ENCODE measurements around the gene MAST1. TPM values are rescaled to one million over a fixed set of nuclear protein-coding genes. Genes with fewer than 3 reads are reported as not detected.
"Not testable (repeated sequence)": the region's sequence is repeated elsewhere in the genome, so short reads cannot be mapped to it uniquely, and the experiment has no call there.

Gene MAST1
- total and polyA plus RNA-seq, 2 donors from 2014 or later: 0.35 to 0.39 TPM

GRCh38 chr19:12797141-12797587 is 41.2 kb upstream of the MAST1 start:
- FAIRE-seq (no peak), DNase-seq (no peak)
- peaks cover 0 to 10% (median 2%) of the 10 kb centered on the region in 3 donors for H3K36me3 ChIP-seq (ENCODE audit: control insufficient read depth in 2 of 3, insufficient read depth in 3 of 3, low read length in 3 of 3)
- no peak overlapping the region for H3K27ac ChIP-seq (ENCODE audit: low read depth in 2 of 2, low read length in 2 of 2)
- no peak overlapping the region for H3K4me3 ChIP-seq (ENCODE audit: low read length in 3 of 3)
- H3K27me3 ChIP-seq (ENCODE audit: control insufficient read depth, insufficient read depth, low read length): no peaks in the 10 kb centered on the region
- no peaks in the 10 kb centered on the region for H3K9me3 ChIP-seq (ENCODE audit: control insufficient read depth in 2 of 3, insufficient read depth in 1 of 3, low read length in 3 of 3)
- TF ChIP-seq, protein P1, sequence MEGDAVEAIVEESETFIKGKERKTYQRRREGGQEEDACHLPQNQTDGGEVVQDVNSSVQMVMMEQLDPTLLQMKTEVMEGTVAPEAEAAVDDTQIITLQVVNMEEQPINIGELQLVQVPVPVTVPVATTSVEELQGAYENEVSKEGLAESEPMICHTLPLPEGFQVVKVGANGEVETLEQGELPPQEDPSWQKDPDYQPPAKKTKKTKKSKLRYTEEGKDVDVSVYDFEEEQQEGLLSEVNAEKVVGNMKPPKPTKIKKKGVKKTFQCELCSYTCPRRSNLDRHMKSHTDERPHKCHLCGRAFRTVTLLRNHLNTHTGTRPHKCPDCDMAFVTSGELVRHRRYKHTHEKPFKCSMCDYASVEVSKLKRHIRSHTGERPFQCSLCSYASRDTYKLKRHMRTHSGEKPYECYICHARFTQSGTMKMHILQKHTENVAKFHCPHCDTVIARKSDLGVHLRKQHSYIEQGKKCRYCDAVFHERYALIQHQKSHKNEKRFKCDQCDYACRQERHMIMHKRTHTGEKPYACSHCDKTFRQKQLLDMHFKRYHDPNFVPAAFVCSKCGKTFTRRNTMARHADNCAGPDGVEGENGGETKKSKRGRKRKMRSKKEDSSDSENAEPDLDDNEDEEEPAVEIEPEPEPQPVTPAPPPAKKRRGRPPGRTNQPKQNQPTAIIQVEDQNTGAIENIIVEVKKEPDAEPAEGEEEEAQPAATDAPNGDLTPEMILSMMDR (IDR thresholded peaks at IDR 0.05; ENCODE audit: borderline replicate concordance, extremely low read depth, insufficient read depth): no peak
- H3K4me1 ChIP-seq (ENCODE audit: control insufficient read depth in 2 of 3, insufficient read depth in 2 of 3, low read depth in 1 of 3, low read length in 3 of 3): peaks cover 0 to 20% (median 5%) of the 10 kb centered on the region in 3 donors
- intact Hi-C loops (cut with DNase I): loop anchor here (10.0 kb wide), 1 partner anchor 122 kb away; no protein-coding TSS in a partner anchor
- H3K9ac ChIP-seq (ENCODE audit: low read length in 3 of 3): no peak overlapping the region

DNA sequence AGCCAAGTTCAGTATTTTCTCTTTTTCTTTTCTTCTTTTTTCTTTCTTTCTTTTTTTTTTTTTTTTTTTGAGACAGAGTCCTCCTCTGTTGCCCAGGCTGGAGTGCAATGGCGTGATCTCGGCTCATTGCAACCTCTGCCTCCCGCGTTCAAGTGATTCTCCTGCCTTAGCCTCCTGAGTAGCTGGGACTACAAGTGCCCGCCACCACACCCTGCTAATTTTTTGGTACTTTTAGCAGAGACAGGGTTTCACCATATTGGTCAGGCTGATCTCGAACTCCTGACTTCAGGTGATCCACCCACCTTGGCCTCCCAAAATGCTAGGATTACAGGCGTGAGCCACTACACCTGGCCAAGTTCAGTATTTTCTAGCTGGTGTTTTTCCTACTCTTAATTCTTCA is 40.7 kb upstream of the MAST1 start:
- Histone ChIP-seq H3K36me3 (ENCODE audit: control insufficient read depth in 2 of 3, insufficient read depth in 3 of 3, low read length in 3 of 3) (peaks cover 0 to 10% (median 2%) of the 10 kb centered on the region in 3 donors), H3K4me1 (ENCODE audit: control insufficient read depth in 2 of 3, insufficient read depth in 2 of 3, low read depth in 1 of 3, low read length in 3 of 3) (peaks cover 0 to 23% (median 10%) of the 10 kb centered on the region in 3 donors)
- intact Hi-C loops (cut with DNase I): loop anchor here (10.0 kb wide), 1 partner anchor 123 kb away; no protein-coding TSS in a partner anchor
- DNase-seq; H3K27me3 ChIP-seq (ENCODE audit: control insufficient read depth, insufficient read depth, low read length); FAIRE-seq; H3K9ac ChIP-seq (ENCODE audit: low read length in 3 of 3); H3K9me3 ChIP-seq (ENCODE audit: control insufficient read depth in 2 of 3, insufficient read depth in 1 of 3, low read length in 3 of 3); H3K4me3 ChIP-seq (ENCODE audit: low read length in 3 of 3); H3K27ac ChIP-seq (ENCODE audit: low read depth in 2 of 2, low read length in 2 of 2): not testable (repeated sequence)

- Histone ChIP-seq H3K36me3 (ENCODE audit: control insufficient read depth in 2 of 3, insufficient read depth in 3 of 3, low read length in 3 of 3) (peaks cover 0 to 10% (median 2%) of the 10 kb centered on the region in 3 donors), H3K27ac (ENCODE audit: low read depth in 2 of 2, low read length in 2 of 2) (no peak overlapping the region), H3K9me3 (ENCODE audit: control insufficient read depth in 2 of 3, insufficient read depth in 1 of 3, low read length in 3 of 3) (no peaks in the 10 kb centered on the region), H3K4me3 (ENCODE audit: low read length in 3 of 3) (peak overlapping the region in 1 of 3 donors; percentile 93), H3K27me3 (ENCODE audit: control insufficient read depth, insufficient read depth, low read length) (no peaks in the 10 kb centered on the region), H3K9ac (ENCODE audit: low read length in 3 of 3) (peak overlapping the region in 1 of 3 donors; percentile 91), H3K4me1 (ENCODE audit: control insufficient read depth in 2 of 3, insufficient read depth in 2 of 3, low read depth in 1 of 3, low read length in 3 of 3) (peaks cover 0 to 23% (median 10%) of the 10 kb centered on the region in 3 donors)
- TF ChIP-seq, protein P1 (IDR thresholded peaks at IDR 0.05; ENCODE audit: borderline replicate concordance, extremely low read depth, insufficient read depth): no peak
- intact Hi-C loops (cut with DNase I): loop anchor here (10.0 kb wide), 1 partner anchor 125 kb away; no protein-coding TSS in a partner anchor
- DNase-seq: no peak
- FAIRE-seq: no peak
These were observed 38.4 kb upstream of the MAST1 start for GRCh38 chr19:12799742-12800465.

GRCh38 chr19:12800466-12800770 is 37.9 kb upstream of the MAST1 start:
- peak overlapping the region in 2 of 3 donors; percentile 91 to 98 for H3K9ac ChIP-seq (ENCODE audit: low read length in 3 of 3)
- no peaks in the 10 kb centered on the region for H3K27me3 ChIP-seq (ENCODE audit: control insufficient read depth, insufficient read depth, low read length)
- no peak for DNase-seq
- TF ChIP-seq, protein P1 (IDR thresholded peaks at IDR 0.05; ENCODE audit: borderline replicate concordance, extremely low read depth, insufficient read depth): no peak
- no peak for FAIRE-seq
- intact Hi-C loops (cut with DNase I): no loop called here
- H3K4me3 ChIP-seq (ENCODE audit: low read length in 3 of 3): peak overlapping the region; percentile 78 to 93 (median 90)
- peaks cover 0 to 10% (median 2%) of the 10 kb centered on the region in 3 donors for H3K36me3 ChIP-seq (ENCODE audit: control insufficient read depth in 2 of 3, insufficient read depth in 3 of 3, low read length in 3 of 3)
- H3K9me3 ChIP-seq (ENCODE audit: control insufficient read depth in 2 of 3, insufficient read depth in 1 of 3, low read length in 3 of 3): no peaks in the 10 kb centered on the region
- H3K4me1 ChIP-seq (ENCODE audit: control insufficient read depth in 2 of 3, insufficient read depth in 2 of 3, low read depth in 1 of 3, low read length in 3 of 3): peaks cover 0 to 23% (median 10%) of the 10 kb centered on the region in 3 donors
- H3K27ac ChIP-seq (ENCODE audit: low read depth in 2 of 2, low read length in 2 of 2): no peak overlapping the region
